Erythroblast (primary cell): ENCODE results near the gene NTF3.

Experiments used
- GATA1 ChIP-seq: IDR thresholded peaks from 2 replicates; pipeline ENCODE4 v1.6.1; 2011; ENCODE audit warnings: low read depth, mild to moderate bottlenecking, control low read depth, low read length, moderate library complexity
- POLR2A ChIP-seq: IDR thresholded peaks from 2 replicates; pipeline ENCODE4 v1.6.1; 2011; ENCODE audit warnings: mild to moderate bottlenecking, low read length

DNA sequence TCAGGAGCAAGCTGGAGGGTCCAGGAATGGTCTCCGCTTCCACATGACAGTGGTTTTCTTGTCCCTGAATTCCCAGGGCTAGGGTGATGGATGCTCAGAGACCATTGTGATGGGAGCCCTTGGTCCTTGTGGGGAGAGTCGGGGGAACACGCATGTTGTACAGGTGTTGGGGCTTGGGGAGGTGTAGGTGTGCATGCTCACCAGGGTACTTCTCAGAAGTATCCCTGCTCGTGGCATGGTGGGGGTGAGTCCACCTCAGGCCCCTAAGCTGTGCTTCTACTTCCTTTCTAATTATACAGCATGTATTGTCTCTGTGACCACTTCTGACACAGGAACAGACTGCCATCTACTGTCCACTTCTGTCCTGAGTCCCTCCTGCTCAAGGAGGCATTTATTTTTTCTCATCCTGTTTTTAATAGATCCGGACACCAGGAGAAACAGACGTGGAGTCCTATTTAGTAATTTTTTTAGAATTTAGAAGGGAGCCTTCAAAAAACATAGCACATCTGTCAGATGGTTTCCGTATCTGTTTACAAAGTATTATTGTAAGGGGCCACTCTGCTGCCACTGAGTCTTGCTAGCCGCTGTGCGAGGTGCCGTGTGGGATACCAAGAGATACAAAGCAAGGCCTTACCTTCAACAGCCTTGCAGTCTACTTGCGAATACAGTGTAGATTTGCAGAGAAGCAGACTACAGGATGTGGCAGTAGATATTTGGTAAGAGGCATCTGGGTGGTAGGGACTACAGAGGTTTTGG, 10.5 kb downstream of the NTF3 start:
- TF ChIP-seq POLR2A (no peak), GATA1 (no peak)
